A673 (cell line): ENCODE results near the gene HSDL2. TPM values are rescaled to one million over a fixed set of nuclear protein-coding genes. Genes with fewer than 3 reads are reported as not detected.
"Not testable (repeated sequence)": the region's sequence is repeated elsewhere in the genome, so short reads cannot be mapped to it uniquely, and the experiment has no call there.

Experiments used
- BruUV-seq: library from RNA; stranded (reverse); fragments of 400-500 nt; replicated peaks from 2 replicates; lab custom pipeline; 2021; lab: Mats Ljungman, UMichigan
- CTCF ChIA-PET: fragments of 300-600 bp; sonication (Branson Sonifier 250); formaldehyde crosslinking; loops from one replicate; lab custom pipeline; 2022; ENCODE audit warnings: antibody characterized with exemption; lab: Charles Lee
- POLR2A ChIA-PET: fragments of 300-600 bp; sonication (Branson Sonifier 250); formaldehyde crosslinking; loops from one replicate; lab custom pipeline; 2022; ENCODE audit warnings: antibody characterized with exemption; ENCODE audit not compliant: low non-redundant PET; lab: Charles Lee
- DNase-seq: peaks from one replicate; pipeline ENCODE4 v3.0.0-alpha.2; 2015; ENCODE audit warnings: low spot score
- H3K27ac ChIP-seq: fragments of 200-600 bp; sonication (generic); 2 replicates; pipeline ENCODE4 v1.5.1; 2016; ENCODE audit warnings: mixed run types, low read depth, mild to moderate bottlenecking, mixed read lengths, antibody characterized with exemption, low read length; ENCODE audit not compliant: poor library complexity, severe bottlenecking
- H3K27me3 ChIP-seq: fragments of 200-600 bp; sonication (generic); replicated peaks from 2 replicates; pipeline ENCODE4 v1.6.1; 2017; ENCODE audit warnings: mixed run types, low read depth, mild to moderate bottlenecking, mixed read lengths, antibody characterized with exemption, low read length; ENCODE audit not compliant: insufficient read depth, poor library complexity
- H3K36me3 ChIP-seq: fragments of 200-600 bp; sonication (generic); 2 replicates; pipeline ENCODE4 v1.6.1; 2016; ENCODE audit warnings: mixed run types, mild to moderate bottlenecking, mixed read lengths, antibody characterized with exemption, low read length; ENCODE audit not compliant: insufficient read depth, poor library complexity, severe bottlenecking
- H3K4me1 ChIP-seq: fragments of 200-600 bp; sonication (generic); 2 replicates; pipeline ENCODE4 v1.6.1; 2017; ENCODE audit warnings: mixed run types, mild to moderate bottlenecking, mixed read lengths, antibody characterized with exemption, low read length; ENCODE audit not compliant: insufficient read depth, poor library complexity, severe bottlenecking
- H3K4me3 ChIP-seq: fragments of 200-600 bp; sonication (generic); 2 replicates; pipeline ENCODE4 v1.5.1; 2016; ENCODE audit warnings: low read depth, mixed run types, mild to moderate bottlenecking, mixed read lengths, low read length; ENCODE audit not compliant: poor library complexity, severe bottlenecking
- H3K9me3 ChIP-seq: fragments of 200-600 bp; sonication (generic); 2 replicates; pipeline ENCODE4 v1.6.1; 2016; ENCODE audit warnings: mixed run types, low read depth, mild to moderate bottlenecking, mixed read lengths, antibody characterized with exemption, low read length; ENCODE audit not compliant: poor library complexity, severe bottlenecking
- EZH2 ChIP-seq: fragments of 200-600 bp; sonication (generic); IDR thresholded peaks from 2 replicates; pipeline ENCODE4 v1.6.1; 2017; ENCODE audit warnings: borderline replicate concordance, low read depth, mild to moderate bottlenecking, mixed read lengths, antibody characterized with exemption, low read length; ENCODE audit not compliant: poor library complexity, severe bottlenecking
- intact Hi-C: fragments of 100-400 bp; cut with micrococcal nuclease; formaldehyde crosslinking; loops from one replicate; pipeline ENCODE4 v1.10.0; 2022; ENCODE audit not compliant: unreplicated experiment
- total RNA-seq: library from RNA; stranded (reverse); gene quantifications from 2 replicates; pipeline ENCODE4 v1.2.3, GENCODE V29; 2021
- TF ChIP-seq, protein P1 (sequence below): fragments of 300-800, 200-600 bp; sonication (generic); conservative IDR thresholded peaks from 2 replicates; pipeline ENCODE4 v1.5.1; 2017; ENCODE audit warnings: low read depth, mild to moderate bottlenecking, antibody characterized with exemption, low read length, moderate library complexity, mixed read lengths

HSDL2 gene
- total RNA-seq, 1 experiment from 2014 or later = 28.2 TPM

DNA sequence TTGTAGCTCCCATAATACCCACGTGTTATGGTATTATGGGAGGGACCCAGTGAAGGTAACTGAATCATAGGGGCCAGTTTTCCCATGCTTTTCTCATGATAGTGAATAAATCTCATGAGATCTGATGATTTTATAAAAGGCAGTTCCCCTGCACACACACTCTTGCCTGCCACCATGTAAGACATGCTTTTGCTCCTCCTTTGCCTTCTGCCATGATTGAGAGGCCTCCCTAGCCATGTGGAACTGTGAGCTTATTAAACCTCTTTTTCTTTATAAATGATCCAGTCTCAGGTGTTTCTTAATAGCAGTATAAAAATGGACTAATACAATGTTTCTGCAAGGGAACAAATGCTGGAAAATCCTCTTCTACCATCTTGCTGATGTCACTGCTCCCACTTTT, 10.1 kb upstream of the HSDL2 start:
- POLR2A ChIA-PET = interaction anchor here (0.6 kb wide), 1 partner anchor 24 kb away, joined by 5 read pairs; no protein-coding TSS in a partner anchor
- H3K4me3 ChIP-seq = no peak overlapping the region
- H3K36me3 ChIP-seq = no peaks in the 10 kb centered on the region
- no TSS peak for BruUV-seq
- CTCF ChIA-PET = no interaction called here
- DNase-seq = no peak
- intact Hi-C loops = loop anchor here (10.0 kb wide), 2 partner anchors 345 to 455 kb away; partner anchors contain the start of gene INIP
- TF ChIP-seq, protein P1, sequence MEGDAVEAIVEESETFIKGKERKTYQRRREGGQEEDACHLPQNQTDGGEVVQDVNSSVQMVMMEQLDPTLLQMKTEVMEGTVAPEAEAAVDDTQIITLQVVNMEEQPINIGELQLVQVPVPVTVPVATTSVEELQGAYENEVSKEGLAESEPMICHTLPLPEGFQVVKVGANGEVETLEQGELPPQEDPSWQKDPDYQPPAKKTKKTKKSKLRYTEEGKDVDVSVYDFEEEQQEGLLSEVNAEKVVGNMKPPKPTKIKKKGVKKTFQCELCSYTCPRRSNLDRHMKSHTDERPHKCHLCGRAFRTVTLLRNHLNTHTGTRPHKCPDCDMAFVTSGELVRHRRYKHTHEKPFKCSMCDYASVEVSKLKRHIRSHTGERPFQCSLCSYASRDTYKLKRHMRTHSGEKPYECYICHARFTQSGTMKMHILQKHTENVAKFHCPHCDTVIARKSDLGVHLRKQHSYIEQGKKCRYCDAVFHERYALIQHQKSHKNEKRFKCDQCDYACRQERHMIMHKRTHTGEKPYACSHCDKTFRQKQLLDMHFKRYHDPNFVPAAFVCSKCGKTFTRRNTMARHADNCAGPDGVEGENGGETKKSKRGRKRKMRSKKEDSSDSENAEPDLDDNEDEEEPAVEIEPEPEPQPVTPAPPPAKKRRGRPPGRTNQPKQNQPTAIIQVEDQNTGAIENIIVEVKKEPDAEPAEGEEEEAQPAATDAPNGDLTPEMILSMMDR = no peak
- H3K4me1 ChIP-seq = no peaks in the 10 kb centered on the region
- no peaks in the 10 kb centered on the region for H3K27me3 ChIP-seq
- H3K27ac ChIP-seq = no peak overlapping the region
- peaks cover 5% of the 10 kb centered on the region for H3K9me3 ChIP-seq

DNA sequence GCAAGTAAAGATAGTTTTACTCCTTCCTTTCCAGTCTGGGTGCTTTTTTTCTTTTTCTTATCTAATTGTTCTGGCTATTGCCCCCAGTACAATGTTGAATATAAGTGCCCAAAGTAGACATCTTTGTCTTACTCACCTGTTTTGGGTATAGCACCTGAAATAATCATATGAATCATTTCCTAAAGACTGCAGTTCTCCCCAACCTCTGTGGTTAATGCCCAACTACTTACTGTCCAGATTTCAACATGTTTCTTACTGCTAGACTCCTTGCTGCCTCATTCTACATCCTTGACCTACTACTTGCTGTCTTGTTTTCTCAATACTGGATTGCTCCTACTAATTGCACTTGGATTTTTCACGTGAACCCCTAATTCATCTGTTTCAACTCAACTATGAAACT, 8.8 kb upstream of the HSDL2 start:
- no peak overlapping the region for H3K4me3 ChIP-seq
- intact Hi-C loops = loop anchor here (10.0 kb wide), 1 partner anchor 344 kb away; the partner anchor contains the start of gene INIP
- H3K27me3 ChIP-seq = no peaks in the 10 kb centered on the region
- peaks cover 5% of the 10 kb centered on the region for H3K9me3 ChIP-seq
- no TSS peak for BruUV-seq
- TF ChIP-seq, protein P1 = no peak
- no peak for TF ChIP-seq EZH2
- no peak overlapping the region for H3K27ac ChIP-seq
- no peaks in the 10 kb centered on the region for H3K4me1 ChIP-seq
- ChIA-PET CTCF (no interaction called here), POLR2A (no interaction called here)
- DNase-seq = no peak
- H3K36me3 ChIP-seq = no peaks in the 10 kb centered on the region

DNA sequence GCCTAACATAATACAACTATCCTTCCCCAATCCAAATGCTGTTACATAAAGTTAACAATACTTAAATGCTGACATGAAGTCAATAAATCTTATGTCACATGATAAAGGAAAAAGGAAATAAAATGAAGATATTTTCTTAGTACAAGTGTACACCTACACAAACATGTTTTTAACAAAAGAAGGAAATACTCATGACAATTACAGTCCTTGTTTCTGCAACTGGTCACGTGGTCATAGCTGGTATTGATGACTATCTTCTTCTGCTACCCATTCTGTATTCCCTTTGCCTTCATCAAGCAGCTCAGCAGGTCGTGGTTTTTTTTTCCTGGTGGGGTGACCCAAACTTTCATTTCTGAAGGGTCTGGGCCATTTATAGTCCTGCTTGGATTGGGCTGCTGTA, 6.2 kb upstream of the HSDL2 start:
- CTCF ChIA-PET, H3K4me3 ChIP-seq, H3K9me3 ChIP-seq, DNase-seq, H3K4me1 ChIP-seq, H3K36me3 ChIP-seq, H3K27ac ChIP-seq, POLR2A ChIA-PET, H3K27me3 ChIP-seq, BruUV-seq: not testable (repeated sequence)
- intact Hi-C loops = loop anchor here (10.0 kb wide), 1 partner anchor 341 kb away; the partner anchor contains the start of gene INIP

DNA sequence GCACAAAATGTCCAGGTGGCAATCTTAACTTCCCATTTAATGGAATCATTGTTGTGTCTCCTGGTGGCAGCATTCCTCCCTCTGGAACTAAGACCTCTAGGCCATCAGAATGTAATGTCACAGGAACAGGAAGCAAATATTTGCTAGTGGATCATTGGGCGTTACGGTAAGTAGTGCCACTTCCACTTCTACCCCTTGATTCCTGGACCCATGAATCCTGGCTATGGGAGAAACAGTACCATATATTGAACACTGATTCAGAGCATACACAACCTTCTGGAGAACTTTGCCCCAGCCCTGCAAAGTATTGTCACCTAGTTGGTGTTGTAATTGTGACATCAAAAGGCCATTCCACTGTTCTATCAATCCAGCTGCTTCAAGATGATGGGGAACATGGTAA, 5.7 kb upstream of the HSDL2 start:
- H3K9me3 ChIP-seq, H3K27ac ChIP-seq, H3K27me3 ChIP-seq, H3K4me3 ChIP-seq, BruUV-seq, POLR2A ChIA-PET, H3K36me3 ChIP-seq, DNase-seq, CTCF ChIA-PET, H3K4me1 ChIP-seq: not testable (repeated sequence)
- intact Hi-C loops = loop anchor here (10.0 kb wide), 1 partner anchor 341 kb away; the partner anchor contains the start of gene INIP
